Measurements from ENCODE around the gene HEPACAM. TPM values are rescaled to one million over a fixed set of nuclear protein-coding genes. Genes with fewer than 3 reads are reported as not detected.

Gene HEPACAM
- total RNA-seq, 1 donor from 2014 or later = not detected

DNA sequence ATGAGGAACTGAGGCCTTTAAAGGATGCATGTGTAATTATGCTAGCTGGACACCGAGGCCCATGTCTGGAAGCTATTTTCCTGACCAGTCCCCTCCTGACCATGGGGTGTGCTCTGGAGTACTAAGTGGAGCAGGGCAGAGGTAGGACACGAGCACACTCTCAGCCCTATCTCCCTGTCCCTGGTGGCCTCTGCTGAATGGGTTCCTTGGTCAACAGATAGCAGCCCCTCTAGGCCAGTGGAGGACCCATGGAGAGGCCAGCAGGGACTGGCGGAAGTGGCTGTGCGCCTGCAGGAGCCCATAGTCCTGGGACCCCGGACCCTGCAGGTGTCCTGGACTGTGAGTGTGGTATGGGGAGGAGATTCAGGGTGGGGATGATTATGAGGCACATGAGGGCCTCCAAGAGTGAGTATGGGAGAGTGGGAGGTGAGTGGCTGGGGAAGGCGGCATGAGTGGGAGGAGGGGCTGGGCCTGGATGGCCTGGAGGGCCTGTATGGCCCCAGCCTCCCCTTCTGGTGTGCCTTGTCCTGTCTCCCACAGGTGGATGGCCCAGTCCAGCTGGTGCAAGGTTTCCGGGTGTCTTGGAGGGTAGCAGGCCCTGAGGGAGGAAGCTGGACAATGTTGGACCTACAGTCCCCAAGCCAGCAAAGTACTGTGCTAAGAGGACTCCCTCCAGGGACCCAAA lies 61.1 kb downstream of the HEPACAM start:
- H3K9me3 ChIP-seq (ENCODE audit: insufficient read depth, low read depth, low read length) = peaks cover 5% of the 10 kb centered on the region
- Mint-ChIP-seq H3K27ac (ENCODE audit: unreplicated experiment) (no peak overlapping the region), H3K9me3 (ENCODE audit: unreplicated experiment) (peaks cover 2% of the 10 kb centered on the region), H3K4me3 (ENCODE audit: unreplicated experiment) (no peak overlapping the region), H3K4me1 (ENCODE audit: low read depth, unreplicated experiment) (no peaks in the 10 kb centered on the region), H3K27me3 (ENCODE audit: low read depth, unreplicated experiment) (peaks cover 66% of the 10 kb centered on the region), H3K36me3 (ENCODE audit: low read depth, unreplicated experiment) (no peaks in the 10 kb centered on the region)
- FAIRE-seq (no peak), DNase-seq (ENCODE audit: low read depth) (no peak)
- H3K79me2 ChIP-seq (ENCODE audit: insufficient read depth, low read length) = no peaks in the 10 kb centered on the region
- no peak for TF ChIP-seq EZH2 (IDR thresholded peaks at IDR 0.05; ENCODE audit: insufficient read depth, low read length)
- no peak for TF ChIP-seq CTCF (IDR thresholded peaks at IDR 0.05; ENCODE audit: insufficient read depth, low read depth, low read length)
- peaks cover 10% of the 10 kb centered on the region for H3K4me1 ChIP-seq (ENCODE audit: insufficient read depth, low read length)
- H3K27me3 ChIP-seq (ENCODE audit: insufficient read depth, low read length) = peaks cover 31% of the 10 kb centered on the region
- no peaks in the 10 kb centered on the region for H4K20me1 ChIP-seq (ENCODE audit: insufficient read depth, low read length)
- no peak overlapping the region for H3K27ac ChIP-seq (ENCODE audit: low read depth, low read length)
- no peak overlapping the region for H3K4me2 ChIP-seq (ENCODE audit: low read length)
- no peak overlapping the region for H3K9ac ChIP-seq (ENCODE audit: low read length)
- no peaks in the 10 kb centered on the region for H3K36me3 ChIP-seq (ENCODE audit: insufficient read depth, low read length)
- H2AFZ ChIP-seq (ENCODE audit: low read depth, low read length) = no peak overlapping the region
- no peak overlapping the region for H3K4me3 ChIP-seq (ENCODE audit: insufficient read depth, low read depth, low read length)

GRCh38 chr11:124873951-124874350 lies 61.9 kb downstream of the HEPACAM start:
- peaks cover 2% of the 10 kb centered on the region for H3K9me3 Mint-ChIP-seq (ENCODE audit: unreplicated experiment)
- Histone ChIP-seq H3K27ac (ENCODE audit: low read depth, low read length) (no peak overlapping the region), H3K9me3 (ENCODE audit: insufficient read depth, low read depth, low read length) (peaks cover 5% of the 10 kb centered on the region), H3K4me1 (ENCODE audit: insufficient read depth, low read length) (peaks cover 11% of the 10 kb centered on the region), H4K20me1 (ENCODE audit: insufficient read depth, low read length) (no peaks in the 10 kb centered on the region), H3K36me3 (ENCODE audit: insufficient read depth, low read length) (no peaks in the 10 kb centered on the region), H3K27me3 (ENCODE audit: insufficient read depth, low read length) (peaks cover 39% of the 10 kb centered on the region), H2AFZ (ENCODE audit: low read depth, low read length) (no peak overlapping the region), H3K4me2 (ENCODE audit: low read length) (no peak overlapping the region), H3K4me3 (ENCODE audit: insufficient read depth, low read depth, low read length) (no peak overlapping the region), H3K79me2 (ENCODE audit: insufficient read depth, low read length) (no peaks in the 10 kb centered on the region), H3K9ac (ENCODE audit: low read length) (no peak overlapping the region)
- no peak for DNase-seq (ENCODE audit: low read depth)
- no peak for TF ChIP-seq CTCF (IDR thresholded peaks at IDR 0.05; ENCODE audit: insufficient read depth, low read depth, low read length)
- no peak for TF ChIP-seq EZH2 (IDR thresholded peaks at IDR 0.05; ENCODE audit: insufficient read depth, low read length)
- no peak for FAIRE-seq
- H3K4me3 Mint-ChIP-seq (ENCODE audit: unreplicated experiment) = no peak overlapping the region
- H3K27me3 Mint-ChIP-seq (ENCODE audit: low read depth, unreplicated experiment) = peaks cover 71% of the 10 kb centered on the region
- H3K36me3 Mint-ChIP-seq (ENCODE audit: low read depth, unreplicated experiment) = no peaks in the 10 kb centered on the region
- H3K4me1 Mint-ChIP-seq (ENCODE audit: low read depth, unreplicated experiment) = no peaks in the 10 kb centered on the region
- no peak overlapping the region for H3K27ac Mint-ChIP-seq (ENCODE audit: unreplicated experiment)

DNA sequence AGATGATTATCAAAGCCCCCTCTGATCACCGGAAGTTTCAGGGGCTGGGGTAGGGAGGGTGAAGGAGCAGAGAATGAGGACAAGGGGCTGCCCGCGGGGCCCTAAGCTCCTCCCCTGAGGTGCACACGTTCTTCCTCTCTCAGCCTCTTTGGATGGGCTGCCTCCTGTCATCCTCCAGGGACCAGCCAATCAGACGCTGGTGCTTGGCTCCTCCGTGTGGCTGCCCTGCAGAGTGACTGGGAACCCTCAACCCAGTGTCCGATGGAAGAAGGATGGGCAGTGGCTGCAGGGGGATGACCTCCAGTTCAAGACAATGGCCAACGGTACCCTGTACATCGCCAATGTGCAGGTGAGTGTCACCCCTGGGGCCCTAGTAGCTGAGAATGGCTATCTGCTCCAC lies 63.1 kb downstream of the HEPACAM start:
- Histone ChIP-seq H4K20me1 (ENCODE audit: insufficient read depth, low read length) (no peaks in the 10 kb centered on the region), H3K9me3 (ENCODE audit: insufficient read depth, low read depth, low read length) (peaks cover 5% of the 10 kb centered on the region), H3K4me2 (ENCODE audit: low read length) (no peak overlapping the region), H3K9ac (ENCODE audit: low read length) (no peak overlapping the region), H3K79me2 (ENCODE audit: insufficient read depth, low read length) (no peaks in the 10 kb centered on the region), H3K27me3 (ENCODE audit: insufficient read depth, low read length) (peaks cover 51% of the 10 kb centered on the region), H3K4me3 (ENCODE audit: insufficient read depth, low read depth, low read length) (no peak overlapping the region), H3K36me3 (ENCODE audit: insufficient read depth, low read length) (no peaks in the 10 kb centered on the region), H3K4me1 (ENCODE audit: insufficient read depth, low read length) (peaks cover 14% of the 10 kb centered on the region), H2AFZ (ENCODE audit: low read depth, low read length) (no peak overlapping the region), H3K27ac (ENCODE audit: low read depth, low read length) (no peak overlapping the region)
- Mint-ChIP-seq H3K9me3 (ENCODE audit: unreplicated experiment) (no peaks in the 10 kb centered on the region), H3K4me3 (ENCODE audit: unreplicated experiment) (no peak overlapping the region), H3K27me3 (ENCODE audit: low read depth, unreplicated experiment) (peaks cover 81% of the 10 kb centered on the region), H3K27ac (ENCODE audit: unreplicated experiment) (no peak overlapping the region), H3K36me3 (ENCODE audit: low read depth, unreplicated experiment) (peaks cover under 1% of the 10 kb centered on the region), H3K4me1 (ENCODE audit: low read depth, unreplicated experiment) (no peaks in the 10 kb centered on the region)
- TF ChIP-seq CTCF (IDR thresholded peaks at IDR 0.05; ENCODE audit: insufficient read depth, low read depth, low read length) (no peak), EZH2 (IDR thresholded peaks at IDR 0.05; ENCODE audit: insufficient read depth, low read length) (no peak)
- no peak for FAIRE-seq
- no peak for DNase-seq (ENCODE audit: low read depth)
